ENCODE results near the gene KIRREL1.

KIRREL1 gene

DNA sequence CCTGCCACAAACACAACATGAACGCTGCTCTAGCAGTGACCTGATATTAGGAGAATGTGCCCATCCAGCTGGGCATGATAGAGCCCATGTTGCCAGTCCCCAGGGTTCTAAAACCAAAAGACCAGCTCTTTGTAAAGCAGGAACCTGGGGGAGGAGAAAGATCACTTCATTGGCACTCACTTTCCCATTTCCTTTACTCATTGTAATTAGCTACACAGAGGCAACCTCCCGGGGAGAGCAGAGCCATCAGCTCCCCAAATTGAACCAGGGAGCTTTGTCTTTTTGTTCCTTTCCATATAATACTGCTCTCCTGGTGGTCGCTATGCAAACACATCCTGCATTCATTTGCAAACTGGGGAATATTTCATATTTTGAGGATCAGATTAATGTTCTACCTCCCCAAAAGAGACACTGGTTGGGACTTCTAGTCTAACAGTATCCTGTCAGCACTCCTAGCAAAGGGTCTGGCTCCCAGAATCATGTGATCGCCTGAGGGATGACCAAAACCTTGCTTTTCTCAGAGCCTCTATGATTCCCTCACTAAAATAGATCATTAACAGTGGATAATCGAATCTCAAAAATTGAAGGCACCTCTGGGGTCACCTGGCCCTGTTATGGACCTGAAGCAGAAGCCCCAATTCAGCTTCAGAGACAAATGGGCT, 110.5 kb downstream of the KIRREL1 start:
- Histone ChIP-seq H2AFZ (no peak overlapping the region), H3K9ac (no peak overlapping the region), H3K4me3 (ENCODE audit: low read depth, low read length) (no peak overlapping the region), H3K36me3 (ENCODE audit: control insufficient read depth, insufficient read depth, low read length) (no peaks in the 10 kb centered on the region), H3K27ac (no peak overlapping the region), H3K27me3 (ENCODE audit: control insufficient read depth, insufficient read depth, low read length) (no peaks in the 10 kb centered on the region), H3K4me1 (no peaks in the 10 kb centered on the region), H3K4me2 (ENCODE audit: low read length) (no peak overlapping the region), H3K79me2 (no peaks in the 10 kb centered on the region), H3K9me3 (ENCODE audit: control insufficient read depth, low read length) (no peaks in the 10 kb centered on the region)
- TF ChIP-seq, protein P1, sequence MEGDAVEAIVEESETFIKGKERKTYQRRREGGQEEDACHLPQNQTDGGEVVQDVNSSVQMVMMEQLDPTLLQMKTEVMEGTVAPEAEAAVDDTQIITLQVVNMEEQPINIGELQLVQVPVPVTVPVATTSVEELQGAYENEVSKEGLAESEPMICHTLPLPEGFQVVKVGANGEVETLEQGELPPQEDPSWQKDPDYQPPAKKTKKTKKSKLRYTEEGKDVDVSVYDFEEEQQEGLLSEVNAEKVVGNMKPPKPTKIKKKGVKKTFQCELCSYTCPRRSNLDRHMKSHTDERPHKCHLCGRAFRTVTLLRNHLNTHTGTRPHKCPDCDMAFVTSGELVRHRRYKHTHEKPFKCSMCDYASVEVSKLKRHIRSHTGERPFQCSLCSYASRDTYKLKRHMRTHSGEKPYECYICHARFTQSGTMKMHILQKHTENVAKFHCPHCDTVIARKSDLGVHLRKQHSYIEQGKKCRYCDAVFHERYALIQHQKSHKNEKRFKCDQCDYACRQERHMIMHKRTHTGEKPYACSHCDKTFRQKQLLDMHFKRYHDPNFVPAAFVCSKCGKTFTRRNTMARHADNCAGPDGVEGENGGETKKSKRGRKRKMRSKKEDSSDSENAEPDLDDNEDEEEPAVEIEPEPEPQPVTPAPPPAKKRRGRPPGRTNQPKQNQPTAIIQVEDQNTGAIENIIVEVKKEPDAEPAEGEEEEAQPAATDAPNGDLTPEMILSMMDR (IDR thresholded peaks at IDR 0.05): no peak

DNA sequence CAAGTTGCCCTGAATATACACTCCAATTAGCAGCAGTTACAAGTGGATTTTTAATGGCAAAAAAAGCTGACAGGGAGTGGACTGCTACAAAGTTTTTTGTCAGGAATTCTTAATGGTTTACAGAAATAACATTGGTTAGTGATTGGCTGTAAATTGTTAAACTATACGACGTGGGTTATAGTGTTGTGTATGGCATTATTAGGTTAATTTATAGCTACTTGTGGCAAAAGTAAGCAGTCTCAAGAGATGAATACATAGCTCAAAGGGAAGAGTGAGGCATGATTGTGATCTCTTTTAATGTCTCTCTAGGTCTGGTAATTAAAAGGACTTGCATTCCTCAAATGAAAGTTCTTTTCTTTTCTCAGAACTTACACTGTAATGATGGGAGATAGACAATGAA, 111.4 kb downstream of the KIRREL1 start:
- no peaks in the 10 kb centered on the region for H3K9me3 ChIP-seq (ENCODE audit: control insufficient read depth, low read length)
- no peak overlapping the region for H3K4me2 ChIP-seq (ENCODE audit: low read length)
- no peaks in the 10 kb centered on the region for H3K4me1 ChIP-seq
- no peak overlapping the region for H3K27ac ChIP-seq
- H2AFZ ChIP-seq: no peak overlapping the region
- no peak overlapping the region for H3K4me3 ChIP-seq (ENCODE audit: low read depth, low read length)
- no peak overlapping the region for H3K9ac ChIP-seq
- H3K27me3 ChIP-seq (ENCODE audit: control insufficient read depth, insufficient read depth, low read length): no peaks in the 10 kb centered on the region
- no peaks in the 10 kb centered on the region for H3K79me2 ChIP-seq
- no peaks in the 10 kb centered on the region for H3K36me3 ChIP-seq (ENCODE audit: control insufficient read depth, insufficient read depth, low read length)
- TF ChIP-seq, protein P1 (IDR thresholded peaks at IDR 0.05): no peak

DNA sequence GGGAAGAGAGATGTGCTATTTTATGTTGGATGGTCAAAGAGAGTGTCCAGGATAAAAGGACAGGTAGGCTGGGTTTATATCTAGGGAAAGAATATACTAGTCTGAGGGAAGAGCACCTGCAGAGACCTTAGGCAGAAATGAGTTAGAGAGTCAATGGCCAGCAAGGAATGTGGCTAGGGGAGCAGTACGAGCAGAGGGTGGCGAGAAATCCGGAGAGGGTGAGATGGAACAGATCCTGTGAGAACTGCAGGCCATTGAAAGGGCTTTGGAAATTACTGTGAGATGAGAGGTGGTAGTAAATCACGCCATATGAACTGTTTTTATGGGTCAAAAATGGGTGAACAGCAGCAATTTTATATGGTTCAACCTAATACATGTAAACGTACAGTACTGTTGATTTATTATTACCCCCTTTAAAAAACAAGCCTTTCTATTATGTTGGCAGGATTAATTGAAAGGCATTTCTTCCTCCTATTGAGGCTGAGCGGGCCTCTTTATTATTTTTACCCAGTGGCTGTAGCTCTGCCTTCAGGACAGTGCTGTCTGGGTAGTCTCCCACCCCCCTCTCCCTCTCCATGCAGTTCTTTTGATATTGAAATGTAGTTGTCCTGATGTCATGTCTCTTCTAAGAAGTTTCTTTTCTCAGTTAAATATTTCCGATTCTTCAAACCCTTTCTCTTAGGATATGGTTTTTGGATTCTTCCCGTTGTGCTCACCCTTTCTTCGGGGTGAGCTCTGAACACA, 112.1 kb downstream of the KIRREL1 start:
- H3K36me3 ChIP-seq (ENCODE audit: control insufficient read depth, insufficient read depth, low read length): no peaks in the 10 kb centered on the region
- no peaks in the 10 kb centered on the region for H3K9me3 ChIP-seq (ENCODE audit: control insufficient read depth, low read length)
- TF ChIP-seq, protein P1 (IDR thresholded peaks at IDR 0.05): no peak
- H3K9ac ChIP-seq: no peak overlapping the region
- no peak overlapping the region for H3K4me2 ChIP-seq (ENCODE audit: low read length)
- no peak overlapping the region for H2AFZ ChIP-seq
- no peak overlapping the region for H3K27ac ChIP-seq
- H3K79me2 ChIP-seq: no peaks in the 10 kb centered on the region
- H3K27me3 ChIP-seq (ENCODE audit: control insufficient read depth, insufficient read depth, low read length): no peaks in the 10 kb centered on the region
- H3K4me3 ChIP-seq (ENCODE audit: low read depth, low read length): no peak overlapping the region
- no peaks in the 10 kb centered on the region for H3K4me1 ChIP-seq

DNA sequence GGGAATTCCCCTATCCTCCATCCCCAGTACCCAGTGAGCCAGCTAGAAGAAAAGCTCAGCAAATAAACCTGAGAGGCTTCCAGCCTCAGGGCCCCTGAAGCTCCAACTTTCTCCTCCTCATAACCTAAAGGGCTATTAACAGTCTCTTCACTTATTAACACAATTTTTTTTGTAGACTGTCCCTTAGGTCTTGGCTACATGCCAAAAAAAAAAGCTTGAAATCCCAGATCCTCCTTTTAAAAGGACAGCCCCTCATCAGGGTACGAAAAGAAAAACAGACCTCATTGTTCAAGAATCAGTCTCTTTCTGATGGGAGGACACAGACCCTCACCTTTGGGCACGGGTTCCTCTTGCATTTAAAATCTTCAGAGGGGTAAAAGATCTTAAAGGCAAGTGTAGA, 114.5 kb downstream of the KIRREL1 start:
- TF ChIP-seq, protein P1 (IDR thresholded peaks at IDR 0.05): no peak

More for the DNA sequence above, 114.5 kb downstream of the KIRREL1 start:
- H3K4me2 ChIP-seq (ENCODE audit: low read length): no peak overlapping the region
- no peaks in the 10 kb centered on the region for H3K4me1 ChIP-seq
- no peaks in the 10 kb centered on the region for H3K27me3 ChIP-seq (ENCODE audit: control insufficient read depth, insufficient read depth, low read length)
- H2AFZ ChIP-seq: no peak overlapping the region
- H3K36me3 ChIP-seq (ENCODE audit: control insufficient read depth, insufficient read depth, low read length): no peaks in the 10 kb centered on the region
- H3K4me3 ChIP-seq (ENCODE audit: low read depth, low read length): no peak overlapping the region
- H3K79me2 ChIP-seq: no peaks in the 10 kb centered on the region
- H3K27ac ChIP-seq: no peak overlapping the region
- H3K9me3 ChIP-seq (ENCODE audit: control insufficient read depth, low read length): no peaks in the 10 kb centered on the region
- H3K9ac ChIP-seq: no peak overlapping the region

All from parathyroid adenoma (tissue), 2 donors.